ENCODE data around the gene ZBTB33.

ZBTB33 gene

GRCh38 chrX:120250522-120251271 is at the start of gene ZBTB33:
TSS of gene ZBTB33 (plus strand) at chrX:120250812. CDS start at chrX:120253416, 2,604 bp downstream.
- peak; percentile 65 for TF ChIP-seq CTCF (IDR thresholded peaks at IDR 0.05)

- no peak for TF ChIP-seq CTCF (IDR thresholded peaks at IDR 0.05)
Observed at GRCh38 chrX:120200851-120201250, 49.8 kb upstream of the ZBTB33 start.

GRCh38 chrX:120205816-120206753 is 44.5 kb upstream of the ZBTB33 start:
- TF ChIP-seq CTCF (IDR thresholded peaks at IDR 0.05) = no peak

- TF ChIP-seq CTCF (IDR thresholded peaks at IDR 0.05) = no peak
Observed at GRCh38 chrX:120207009-120207605, 43.5 kb upstream of the ZBTB33 start.

GRCh38 chrX:120213438-120214265 is 37.0 kb upstream of the ZBTB33 start:
- TF ChIP-seq CTCF (IDR thresholded peaks at IDR 0.05) = peak; percentile 67

- TF ChIP-seq CTCF (IDR thresholded peaks at IDR 0.05) = no peak
Observed at GRCh38 chrX:120223374-120223773, 27.2 kb upstream of the ZBTB33 start.

- no peak for TF ChIP-seq CTCF (IDR thresholded peaks at IDR 0.05)
Observed at GRCh38 chrX:120224388-120224787, 26.2 kb upstream of the ZBTB33 start.

Measured in LNCAP (cell line).